CD14-positive monocyte (primary cell): Measurements from ENCODE around the gene ADSS1. TPM values are rescaled to one million over a fixed set of nuclear protein-coding genes. Genes with fewer than 3 reads are reported as not detected.
A peak's percentile ranks its signal among the peaks of the same experiment; 100 is the strongest.

Experiments
- DNase-seq, 3 donors: peaks; one replicate each; pipeline ENCODE4 v3.0.0-alpha.2; 2011 to 2022
- H2AFZ ChIP-seq: 2 replicates; pipeline ENCODE4 v1.6.0; 2012; ENCODE audit warnings: mild to moderate bottlenecking, low read depth, low read length, inconsistent platforms; ENCODE audit not compliant: insufficient read depth, poor library complexity, severe bottlenecking
- H3K27ac ChIP-seq, 2 donors: 1 replicate in 1 of 2; 2 replicates in 1 of 2; pipeline ENCODE4 v1.5.1; 2012 to 2013; ENCODE audit warnings: low read length in 2 of 2, control low read depth in 1 of 2, inconsistent platforms in 1 of 2, low read depth in 1 of 2, mild to moderate bottlenecking in 1 of 2
- H3K27me3 ChIP-seq, 2 donors: one replicate each; pipeline versions ENCODE4 v1.6.0 to v1.6.1; 2011 to 2013; ENCODE audit warnings: low read length in 2 of 2; ENCODE audit not compliant: control insufficient read depth in 2 of 2, insufficient read depth in 2 of 2
- H3K36me3 ChIP-seq, 2 donors: replicated peaks in 1 of 2; 1 replicate in 1 of 2; 2 replicates in 1 of 2; pipeline versions ENCODE4 v1.5.1 to v1.6.1; 2012 to 2013; ENCODE audit warnings: low read length in 2 of 2, control low read depth in 1 of 2, inconsistent platforms in 1 of 2, mild to moderate bottlenecking in 1 of 2; ENCODE audit not compliant: insufficient read depth in 2 of 2, control insufficient read depth in 1 of 2
- H3K4me1 ChIP-seq, 2 donors: 1 replicate in 1 of 2; 2 replicates in 1 of 2; pipeline versions ENCODE4 v1.5.1 to v1.6.1; 2012 to 2013; ENCODE audit warnings: low read length in 2 of 2, control low read depth in 1 of 2, inconsistent platforms in 1 of 2, mild to moderate bottlenecking in 1 of 2, moderate library complexity in 1 of 2; ENCODE audit not compliant: insufficient read depth in 2 of 2, control insufficient read depth in 1 of 2
- H3K4me2 ChIP-seq: replicated peaks from 2 replicates; pipeline ENCODE3; 2012; ENCODE audit warnings: low read length, moderate library complexity, mild to moderate bottlenecking; ENCODE audit not compliant: poor library complexity, severe bottlenecking; ENCODE audit errors: extremely low read depth
- H3K4me3 ChIP-seq, 3 experiments: fragments of 200-600 bp in 1 of 3; sonication (generic) in 1 of 3; replicated peaks in 1 of 3; 1 replicate in 2 of 3; 2 replicates in 1 of 3; pipeline ENCODE4 v1.5.1; 2011 to 2013; ENCODE audit warnings: low read length in 3 of 3, mild to moderate bottlenecking in 3 of 3, control low read depth in 2 of 3, low read depth in 2 of 3, inconsistent platforms in 1 of 3, moderate library complexity in 1 of 3
- H3K79me2 ChIP-seq: 2 replicates; pipeline ENCODE4 v1.6.0; 2012; ENCODE audit warnings: mild to moderate bottlenecking, control low read depth, inconsistent platforms, low read length, moderate library complexity; ENCODE audit not compliant: insufficient read depth
- H3K9ac ChIP-seq: 2 replicates; pipeline ENCODE4 v1.6.0; 2017; ENCODE audit warnings: low read length, mild to moderate bottlenecking; ENCODE audit not compliant: insufficient read depth, poor library complexity, severe bottlenecking
- H3K9me3 ChIP-seq, 2 donors: replicated peaks in 1 of 2; 1 replicate in 1 of 2; 2 replicates in 1 of 2; pipeline versions ENCODE4 v1.5.1 to v1.6.1; 2012 to 2013; ENCODE audit warnings: low read length in 2 of 2, control low read depth in 1 of 2; ENCODE audit not compliant: control insufficient read depth in 1 of 2, insufficient read depth in 1 of 2
- H4K20me1 ChIP-seq: 2 replicates; pipeline ENCODE4 v1.6.0; 2012; ENCODE audit warnings: mild to moderate bottlenecking, low read length, control low read depth, moderate library complexity; ENCODE audit not compliant: insufficient read depth
- H3K27ac Mint-ChIP-seq, 7 donors: one replicate each; pipeline ENCODE4 v1.8.0; 2020; ENCODE audit warnings: mild to moderate bottlenecking in 7 of 7, mixed read lengths in 7 of 7, moderate library complexity in 6 of 7, inconsistent platforms in 2 of 7
- H3K27me3 Mint-ChIP-seq, 3 donors: one replicate each; pipeline ENCODE4 v1.8.0; 2021 to 2022; ENCODE audit warnings: low read depth in 3 of 3, mild to moderate bottlenecking in 3 of 3, mixed read lengths in 3 of 3, moderate library complexity in 3 of 3, inconsistent platforms in 1 of 3
- H3K36me3 Mint-ChIP-seq, 2 donors: one replicate each; pipeline ENCODE4 v1.8.0; 2020; ENCODE audit warnings: mixed read lengths in 2 of 2, inconsistent platforms in 1 of 2, mild to moderate bottlenecking in 1 of 2
- H3K4me1 Mint-ChIP-seq: one replicate; pipeline ENCODE4 v1.8.0; 2020; ENCODE audit warnings: mild to moderate bottlenecking, mixed read lengths
- H3K4me3 Mint-ChIP-seq, 2 donors: one replicate each; pipeline ENCODE4 v1.8.0; 2020; ENCODE audit warnings: mild to moderate bottlenecking in 2 of 2, mixed read lengths in 2 of 2, moderate library complexity in 1 of 2
- H3K9me3 Mint-ChIP-seq, 7 donors: one replicate each; pipeline ENCODE4 v1.8.0; 2020 to 2022; ENCODE audit warnings: mixed read lengths in 7 of 7, mild to moderate bottlenecking in 6 of 7, moderate library complexity in 6 of 7, inconsistent platforms in 2 of 7
- CTCF ChIP-seq: fragments of 200-600 bp; IDR thresholded peaks from one replicate; pipeline ENCODE4 v1.8.0; 2022; ENCODE audit warnings: antibody characterized with exemption, mild to moderate bottlenecking
- WGBS: methylation state at CpG from one replicate; pipeline ENCODE4 v1.1.5; 2013; ENCODE audit warnings: missing lambda C conversion rate; ENCODE audit not compliant: insufficient coverage; 5-methylcytosine and 5-hydroxymethylcytosine counted together
- intact Hi-C, 2 donors: fragments of 100-400 bp; cut with micrococcal nuclease; formaldehyde crosslinking; loops; one replicate each; pipeline versions ENCODE4 v1.15.0 to v1.15.1; 2023
- polyA plus RNA-seq, 3 donors: library from polyadenylated mRNA; depleted of rRNA in 1 of 3; unstranded in 2 of 3; stranded (reverse) in 1 of 3; fragments of 300-500 nt in 2 of 3; fragments of >200 nt in 1 of 3; fragmentation: Illumina TruSeq in 2 of 3; gene quantifications; 1 replicate in 2 of 3; 2 replicates in 1 of 3; pipeline ENCODE4 v1.2.3, GENCODE V29; 2012 to 2021

ADSS1 gene
- polyA plus RNA-seq, 3 donors, result 0.61 to 3.7 (median 0.64) TPM

GRCh38 chr14:104741108-104741802 is 17.2 kb downstream of the ADSS1 start:
- Histone ChIP-seq H3K27me3 (no peaks in the 10 kb centered on the region), H4K20me1 (no peaks in the 10 kb centered on the region), H3K9me3 (no peaks in the 10 kb centered on the region), H3K4me3 (no peak overlapping the region), H3K4me1 (peaks cover 4 to 5% of the 10 kb centered on the region in 2 donors), H3K79me2 (no peaks in the 10 kb centered on the region), H3K9ac (no peak overlapping the region), H2AFZ (no peak overlapping the region), H3K27ac (no peak overlapping the region), H3K4me2 (no peak overlapping the region), H3K36me3 (no peaks in the 10 kb centered on the region)
- Mint-ChIP-seq H3K27me3 (peaks cover 0 to 5% (median 2%) of the 10 kb centered on the region in 3 donors), H3K4me1 (peaks cover 4% of the 10 kb centered on the region), H3K4me3 (no peak overlapping the region), H3K9me3 (no peaks in the 10 kb centered on the region), H3K27ac (peak overlapping the region in 1 of 7 donors; percentile 62), H3K36me3 (peaks cover 3 to 4% of the 10 kb centered on the region in 2 donors)
- no peak for DNase-seq
- 91% methylated on average over 27 of the region's 29 CpGs for WGBS
- TF ChIP-seq CTCF, result no peak
- intact Hi-C loops, result no loop called here

- H3K4me1 ChIP-seq, result no peaks in the 10 kb centered on the region
- WGBS, result 97% methylated on average over 15 of the region's 23 CpGs
- H3K4me1 Mint-ChIP-seq, result no peaks in the 10 kb centered on the region
- H3K27ac ChIP-seq, result no peak overlapping the region
- no peaks in the 10 kb centered on the region for H3K27me3 ChIP-seq
- no peaks in the 10 kb centered on the region for H3K9me3 ChIP-seq
- no peaks in the 10 kb centered on the region for H4K20me1 ChIP-seq
- no peak overlapping the region for H2AFZ ChIP-seq
- no peak overlapping the region for H3K9ac ChIP-seq
- no peaks in the 10 kb centered on the region for H3K9me3 Mint-ChIP-seq
- intact Hi-C loops, result no loop called here
- no peaks in the 10 kb centered on the region for H3K79me2 ChIP-seq
- H3K27me3 Mint-ChIP-seq, result peaks cover 0 to 4% (median 2%) of the 10 kb centered on the region in 3 donors
- no peak overlapping the region for H3K4me3 ChIP-seq
- no peak overlapping the region for H3K4me3 Mint-ChIP-seq
- H3K4me2 ChIP-seq, result no peak overlapping the region
- TF ChIP-seq CTCF, result no peak
- no peak for DNase-seq
- peaks cover 3 to 4% of the 10 kb centered on the region in 2 donors for H3K36me3 Mint-ChIP-seq
- no peak overlapping the region for H3K27ac Mint-ChIP-seq
- H3K36me3 ChIP-seq, result no peaks in the 10 kb centered on the region
Observed at GRCh38 chr14:104741803-104742251, 17.8 kb downstream of the ADSS1 start.
